SK-N-SH treated with all-trans-retinoic acid at 6 μM for 48 hours (cell line): ENCODE results near the gene ZNF317.

Experiments
- ISL1 ChIP-seq: fragments of 250-450 bp; sonication (Bioruptor Pico); IDR thresholded peaks from 2 replicates; pipeline ENCODE4 v2.1.2; 2022; ENCODE audit warnings: mild to moderate bottlenecking, moderate library complexity
- PATZ1 ChIP-seq: fragments of 250-450 bp; sonication (Bioruptor Pico); IDR thresholded peaks from 2 replicates; pipeline ENCODE4 v1.8.0; 2020; ENCODE audit warnings: mild to moderate bottlenecking, moderate library complexity, borderline replicate concordance
- PPARA ChIP-seq: fragments of 250-450 bp; sonication (Bioruptor Pico); IDR thresholded peaks from 2 replicates; pipeline ENCODE4 v1.5.0; 2020; ENCODE audit warnings: mild to moderate bottlenecking, borderline replicate concordance
- RARB ChIP-seq: fragments of 250-450 bp; sonication (Bioruptor Pico); IDR thresholded peaks from 2 replicates; pipeline ENCODE4 v1.8.0; 2021; ENCODE audit warnings: mild to moderate bottlenecking, moderate library complexity
- SNAI2 ChIP-seq: fragments of 250-450 bp; sonication (Bioruptor Pico); IDR thresholded peaks from 2 replicates; pipeline ENCODE4 v1.5.0; 2020; ENCODE audit warnings: mild to moderate bottlenecking, moderate library complexity
- ZFP30 ChIP-seq: fragments of 450-650 bp; formaldehyde crosslinking; IDR thresholded peaks from 2 replicates; pipeline ENCODE4 v1.5.0; 2022; ENCODE audit warnings: mild to moderate bottlenecking, moderate library complexity

GRCh38 chr19:9187191-9187590 lies 47.0 kb downstream of the ZNF317 start:
- no peak for TF ChIP-seq PATZ1 (CRISPR knock-in tag)
- TF ChIP-seq ZFP30 (CRISPR knock-in tag), result no peak
- TF ChIP-seq RARB, result no peak
- no peak for TF ChIP-seq PPARA (CRISPR knock-in tag)
- TF ChIP-seq ISL1, result no peak
- no peak for TF ChIP-seq SNAI2 (CRISPR knock-in tag)
